ENCODE results near the gene DMRT3. TPM values are rescaled to one million over a fixed set of nuclear protein-coding genes. Genes with fewer than 3 reads are reported as not detected.

The DMRT3 gene, protein sequence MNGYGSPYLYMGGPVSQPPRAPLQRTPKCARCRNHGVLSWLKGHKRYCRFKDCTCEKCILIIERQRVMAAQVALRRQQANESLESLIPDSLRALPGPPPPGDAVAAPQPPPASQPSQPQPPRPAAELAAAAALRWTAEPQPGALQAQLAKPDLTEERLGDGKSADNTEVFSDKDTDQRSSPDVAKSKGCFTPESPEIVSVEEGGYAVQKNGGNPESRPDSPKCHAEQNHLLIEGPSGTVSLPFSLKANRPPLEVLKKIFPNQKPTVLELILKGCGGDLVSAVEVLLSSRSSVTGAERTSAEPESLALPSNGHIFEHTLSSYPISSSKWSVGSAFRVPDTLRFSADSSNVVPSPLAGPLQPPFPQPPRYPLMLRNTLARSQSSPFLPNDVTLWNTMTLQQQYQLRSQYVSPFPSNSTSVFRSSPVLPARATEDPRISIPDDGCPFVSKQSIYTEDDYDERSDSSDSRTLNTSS
- not detected for polyA plus RNA-seq (2013, experiment 1 of 2)
- not detected for polyA plus RNA-seq (2013, experiment 2 of 2)

DNA sequence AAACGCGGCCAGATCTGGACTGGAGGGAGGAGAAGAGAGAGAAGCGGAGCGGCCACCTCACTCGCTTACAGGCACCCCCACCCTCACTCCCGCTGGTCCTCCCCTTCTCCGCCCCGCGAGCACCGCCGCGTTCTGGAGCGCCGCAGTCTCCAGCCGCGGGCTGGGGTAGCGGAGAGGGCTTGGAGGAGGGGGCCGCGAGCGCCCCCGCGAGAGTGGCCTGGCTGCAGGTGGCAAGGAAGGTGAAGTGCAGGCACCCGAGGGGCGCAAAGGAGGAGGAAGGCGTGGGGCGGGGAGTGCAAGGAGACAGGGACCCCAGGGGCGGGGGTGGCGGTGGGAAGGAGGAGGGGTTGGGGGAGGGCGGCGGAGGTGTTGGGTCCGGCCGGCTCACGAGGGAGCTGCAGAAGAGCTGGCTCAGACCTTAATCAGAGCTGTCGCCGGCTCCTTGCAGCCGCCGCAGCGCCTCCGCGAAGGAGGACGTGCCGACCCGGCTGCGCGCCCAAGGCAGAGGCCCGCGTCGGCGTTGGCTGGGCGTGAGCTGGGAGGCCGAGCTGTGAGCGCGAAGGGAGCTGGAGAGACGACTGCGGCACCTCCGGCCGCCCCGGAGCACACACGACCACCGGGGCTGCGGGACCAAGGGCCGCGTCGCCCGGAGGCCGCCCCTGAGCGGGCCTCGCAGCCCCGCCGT is at the start of gene DMRT3:
TSS of gene DMRT3 (plus strand) at position 398 of the 685 bp plus-strand sequence. CDS start 347 bp downstream, outside the sequence.
- H2BK12ac ChIP-seq (ENCODE audit: low read length in 2 of 2): no peak within 1 kb of the TSS
- no peaks in the 10 kb centered on the region for H3K9me3 ChIP-seq (ENCODE audit: control insufficient read depth, low read length)
- peak within 1 kb of the TSS; percentile 16 for H3K4me2 ChIP-seq (ENCODE audit: low read length, poor library complexity, severe bottlenecking)
- no peak within 1 kb of the TSS for H3K4ac ChIP-seq (ENCODE audit: low read depth in 1 of 2, low read length in 2 of 2)
- no peaks in the 10 kb centered on the region for H3K79me1 ChIP-seq (replicated peaks; ENCODE audit: low read length, poor library complexity, severe bottlenecking)
- peak within 1 kb of the TSS in 1 of 2 experiments; percentile 69 for H3K4me3 ChIP-seq (ENCODE audit: insufficient read depth in 1 of 2, low read depth in 1 of 2, low read length in 2 of 2)
- no peak within 1 kb of the TSS for H3K27ac ChIP-seq (ENCODE audit: low read length, poor library complexity, severe bottlenecking)
- H3K36me3 ChIP-seq (ENCODE audit: control insufficient read depth in 1 of 2, insufficient read depth in 2 of 2, low read depth in 1 of 2, low read length in 2 of 2): no peaks in the 10 kb centered on the region
- H2BK120ac ChIP-seq (ENCODE audit: low read depth, low read length): no peak within 1 kb of the TSS
- DNase-seq: no peak
- H4K8ac ChIP-seq (ENCODE audit: low read length): no peak within 1 kb of the TSS
- peaks cover 86 to 92% of the 10 kb centered on the region in 2 experiments for H3K27me3 ChIP-seq (ENCODE audit: control insufficient read depth in 1 of 2, insufficient read depth in 1 of 2, low read length in 2 of 2)
- no peak within 1 kb of the TSS for H2AFZ ChIP-seq (ENCODE audit: low read depth, low read length)
- no peak within 1 kb of the TSS for H2AK5ac ChIP-seq (ENCODE audit: low read length, severe bottlenecking)
- H2BK5ac ChIP-seq (ENCODE audit: low read depth, low read length, poor library complexity, severe bottlenecking): no peak within 1 kb of the TSS
- H3K9ac ChIP-seq (ENCODE audit: low read length): peak within 1 kb of the TSS; percentile 38
- H3K23ac ChIP-seq (ENCODE audit: low read length in 2 of 2): no peak within 1 kb of the TSS
- H2BK15ac ChIP-seq (ENCODE audit: low read depth, poor library complexity, severe bottlenecking): no peak within 1 kb of the TSS
- H3K4me1 ChIP-seq (ENCODE audit: control insufficient read depth, insufficient read depth, low read depth, low read length): peaks cover 22% of the 10 kb centered on the region
- WGBS: under 1% methylated on average over 25 of the region's 70 CpGs
- no peak within 1 kb of the TSS for H3K14ac ChIP-seq (ENCODE audit: low read length in 2 of 2)
- H3K18ac ChIP-seq (ENCODE audit: low read depth in 1 of 2, low read length in 2 of 2): no peak within 1 kb of the TSS
- no peak within 1 kb of the TSS for H4K91ac ChIP-seq (ENCODE audit: low read length)

DNA sequence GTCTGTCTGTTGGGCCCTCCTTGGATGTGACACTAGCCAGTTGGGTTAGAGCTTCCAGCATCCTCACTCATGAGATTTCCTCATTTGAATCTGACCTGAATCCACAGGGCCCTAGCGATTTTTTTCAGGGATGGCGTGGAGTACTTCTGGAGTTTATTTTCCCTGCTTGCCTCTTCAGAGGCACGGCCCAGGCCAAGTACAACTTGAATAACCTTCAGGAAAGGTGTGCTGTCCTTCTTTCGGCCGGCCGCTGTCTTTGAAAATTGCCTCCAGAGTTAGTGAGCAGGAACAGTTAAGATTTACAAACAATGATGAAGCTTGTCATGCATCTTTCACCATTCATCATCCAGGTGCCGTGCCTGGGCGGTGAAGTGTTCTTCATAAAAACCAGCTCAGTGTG is 49.5 kb upstream of the DMRT3 start:
- no peak overlapping the region for H4K8ac ChIP-seq (ENCODE audit: low read length)
- no peaks in the 10 kb centered on the region for H3K36me3 ChIP-seq (ENCODE audit: control insufficient read depth in 1 of 2, insufficient read depth in 2 of 2, low read depth in 1 of 2, low read length in 2 of 2)
- H3K4me2 ChIP-seq (ENCODE audit: low read length, poor library complexity, severe bottlenecking): no peak overlapping the region
- DNase-seq: no peak
- H3K9me3 ChIP-seq (ENCODE audit: control insufficient read depth, low read length): no peaks in the 10 kb centered on the region
- no peak overlapping the region for H3K23ac ChIP-seq (ENCODE audit: low read length in 2 of 2)
- no peak overlapping the region for H3K14ac ChIP-seq (ENCODE audit: low read length in 2 of 2)
- H4K91ac ChIP-seq (ENCODE audit: low read length): no peak overlapping the region
- H2BK12ac ChIP-seq (ENCODE audit: low read length in 2 of 2): no peak overlapping the region
- no peak overlapping the region for H3K27ac ChIP-seq (ENCODE audit: low read length, poor library complexity, severe bottlenecking)
- H2BK120ac ChIP-seq (ENCODE audit: low read depth, low read length): no peak overlapping the region
- no peak overlapping the region for H2BK5ac ChIP-seq (ENCODE audit: low read depth, low read length, poor library complexity, severe bottlenecking)
- peaks cover 0 to 27% of the 10 kb centered on the region in 2 experiments for H3K27me3 ChIP-seq (ENCODE audit: control insufficient read depth in 1 of 2, insufficient read depth in 1 of 2, low read length in 2 of 2)
- no peak overlapping the region for H2AK5ac ChIP-seq (ENCODE audit: low read length, severe bottlenecking)
- no peak overlapping the region for H3K18ac ChIP-seq (ENCODE audit: low read depth in 1 of 2, low read length in 2 of 2)
- H3K9ac ChIP-seq (ENCODE audit: low read length): no peak overlapping the region
- WGBS: 87% methylated on average over 8 of the region's 8 CpGs
- H3K4me1 ChIP-seq (ENCODE audit: control insufficient read depth, insufficient read depth, low read depth, low read length): no peaks in the 10 kb centered on the region
- H2BK15ac ChIP-seq (ENCODE audit: low read depth, poor library complexity, severe bottlenecking): no peak overlapping the region
- no peak overlapping the region for H3K4me3 ChIP-seq (ENCODE audit: insufficient read depth in 1 of 2, low read depth in 1 of 2, low read length in 2 of 2)
- no peaks in the 10 kb centered on the region for H3K79me1 ChIP-seq (replicated peaks; ENCODE audit: low read length, poor library complexity, severe bottlenecking)
- H2AFZ ChIP-seq (ENCODE audit: low read depth, low read length): no peak overlapping the region
- no peak overlapping the region for H3K4ac ChIP-seq (ENCODE audit: low read depth in 1 of 2, low read length in 2 of 2)

DNA sequence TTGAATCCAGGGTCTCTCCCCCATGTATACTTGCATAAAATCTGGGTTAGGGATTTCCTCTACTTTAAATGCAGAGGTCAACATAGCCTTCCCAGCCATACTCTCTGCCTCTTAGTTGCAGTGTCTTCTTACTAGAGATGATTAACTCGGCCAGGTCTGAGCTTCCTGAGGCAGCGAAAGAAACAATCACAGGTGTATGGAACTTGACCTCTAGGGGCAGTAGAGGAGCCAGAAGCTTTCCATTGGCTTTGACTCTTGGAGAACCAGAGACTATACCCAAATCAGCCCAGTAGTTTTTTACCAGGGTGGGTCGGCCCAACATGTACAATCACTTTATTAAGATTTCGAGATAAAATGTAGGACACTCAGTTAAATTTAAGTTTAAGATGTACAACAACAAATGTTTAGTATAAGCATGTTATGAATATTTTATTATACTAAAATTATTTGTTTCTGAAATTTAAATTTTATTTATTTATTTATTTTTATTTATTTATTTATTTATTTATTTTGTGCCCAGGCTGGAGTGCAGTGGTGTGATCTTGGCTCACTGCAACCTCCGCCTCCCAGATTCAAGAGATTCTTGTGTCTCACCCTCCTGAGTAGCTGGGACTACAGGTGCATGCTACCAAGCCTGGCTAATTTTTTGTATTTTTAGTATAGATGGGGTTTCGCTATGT is 48.0 kb upstream of the DMRT3 start:
- H2BK15ac ChIP-seq (ENCODE audit: low read depth, poor library complexity, severe bottlenecking): no peak overlapping the region
- H3K4me1 ChIP-seq (ENCODE audit: control insufficient read depth, insufficient read depth, low read depth, low read length): no peaks in the 10 kb centered on the region
- H2BK12ac ChIP-seq (ENCODE audit: low read length in 2 of 2): no peak overlapping the region
- H4K91ac ChIP-seq (ENCODE audit: low read length): no peak overlapping the region
- WGBS: 66% methylated on average over 4 of the region's 6 CpGs
- H3K4me2 ChIP-seq (ENCODE audit: low read length, poor library complexity, severe bottlenecking): no peak overlapping the region
- H2BK5ac ChIP-seq (ENCODE audit: low read depth, low read length, poor library complexity, severe bottlenecking): no peak overlapping the region
- no peak overlapping the region for H4K8ac ChIP-seq (ENCODE audit: low read length)
- no peak overlapping the region for H3K18ac ChIP-seq (ENCODE audit: low read depth in 1 of 2, low read length in 2 of 2)
- no peak for DNase-seq
- H3K36me3 ChIP-seq (ENCODE audit: control insufficient read depth in 1 of 2, insufficient read depth in 2 of 2, low read depth in 1 of 2, low read length in 2 of 2): no peaks in the 10 kb centered on the region
- peaks cover 0 to 18% of the 10 kb centered on the region in 2 experiments for H3K27me3 ChIP-seq (ENCODE audit: control insufficient read depth in 1 of 2, insufficient read depth in 1 of 2, low read length in 2 of 2)
- no peaks in the 10 kb centered on the region for H3K79me1 ChIP-seq (replicated peaks; ENCODE audit: low read length, poor library complexity, severe bottlenecking)
- no peak overlapping the region for H3K4me3 ChIP-seq (ENCODE audit: insufficient read depth in 1 of 2, low read depth in 1 of 2, low read length in 2 of 2)
- H3K14ac ChIP-seq (ENCODE audit: low read length in 2 of 2): no peak overlapping the region
- H2AFZ ChIP-seq (ENCODE audit: low read depth, low read length): no peak overlapping the region
- H3K9ac ChIP-seq (ENCODE audit: low read length): no peak overlapping the region
- H3K23ac ChIP-seq (ENCODE audit: low read length in 2 of 2): no peak overlapping the region
- H2BK120ac ChIP-seq (ENCODE audit: low read depth, low read length): no peak overlapping the region
- no peak overlapping the region for H3K27ac ChIP-seq (ENCODE audit: low read length, poor library complexity, severe bottlenecking)
- no peak overlapping the region for H3K4ac ChIP-seq (ENCODE audit: low read depth in 1 of 2, low read length in 2 of 2)
- H3K9me3 ChIP-seq (ENCODE audit: control insufficient read depth, low read length): no peaks in the 10 kb centered on the region
- H2AK5ac ChIP-seq (ENCODE audit: low read length, severe bottlenecking): no peak overlapping the region

DNA sequence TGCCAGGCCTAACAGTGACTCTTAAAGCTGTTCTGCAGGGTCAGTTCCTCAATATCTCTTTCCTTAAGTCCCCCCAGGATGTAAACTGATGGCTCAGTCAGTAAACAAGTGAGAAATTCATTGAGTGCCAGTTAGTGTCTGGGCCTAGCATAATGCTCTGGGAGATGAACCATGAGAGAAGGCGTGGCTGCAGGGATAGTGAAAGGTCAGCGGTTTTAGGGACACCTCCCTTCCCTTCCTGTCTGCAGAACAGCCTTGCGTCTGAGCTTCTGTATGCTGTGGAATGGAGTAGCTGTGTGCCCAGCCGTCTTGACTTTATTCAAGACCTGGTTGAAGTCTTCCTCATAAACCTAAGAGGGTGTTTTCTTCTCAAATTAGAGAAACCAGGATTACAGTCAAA is 46.7 kb upstream of the DMRT3 start:
- H3K79me1 ChIP-seq (replicated peaks; ENCODE audit: low read length, poor library complexity, severe bottlenecking): no peaks in the 10 kb centered on the region
- no peak overlapping the region for H4K91ac ChIP-seq (ENCODE audit: low read length)
- WGBS: 67% methylated on average over 3 of the region's 4 CpGs

More for the DNA sequence above, 46.7 kb upstream of the DMRT3 start:
- no peak overlapping the region for H3K4ac ChIP-seq (ENCODE audit: low read depth in 1 of 2, low read length in 2 of 2)
- no peak overlapping the region for H3K4me2 ChIP-seq (ENCODE audit: low read length, poor library complexity, severe bottlenecking)
- H3K36me3 ChIP-seq (ENCODE audit: control insufficient read depth in 1 of 2, insufficient read depth in 2 of 2, low read depth in 1 of 2, low read length in 2 of 2): no peaks in the 10 kb centered on the region
- no peak overlapping the region for H2AFZ ChIP-seq (ENCODE audit: low read depth, low read length)
- no peak overlapping the region for H4K8ac ChIP-seq (ENCODE audit: low read length)
- H2BK15ac ChIP-seq (ENCODE audit: low read depth, poor library complexity, severe bottlenecking): no peak overlapping the region
- H3K14ac ChIP-seq (ENCODE audit: low read length in 2 of 2): no peak overlapping the region
- DNase-seq: no peak
- no peak overlapping the region for H2BK5ac ChIP-seq (ENCODE audit: low read depth, low read length, poor library complexity, severe bottlenecking)
- no peak overlapping the region for H3K9ac ChIP-seq (ENCODE audit: low read length)
- no peak overlapping the region for H3K27ac ChIP-seq (ENCODE audit: low read length, poor library complexity, severe bottlenecking)
- H3K9me3 ChIP-seq (ENCODE audit: control insufficient read depth, low read length): no peaks in the 10 kb centered on the region
- no peak overlapping the region for H3K4me3 ChIP-seq (ENCODE audit: insufficient read depth in 1 of 2, low read depth in 1 of 2, low read length in 2 of 2)
- no peak overlapping the region for H2BK12ac ChIP-seq (ENCODE audit: low read length in 2 of 2)
- no peak overlapping the region for H3K23ac ChIP-seq (ENCODE audit: low read length in 2 of 2)
- no peak overlapping the region for H3K18ac ChIP-seq (ENCODE audit: low read depth in 1 of 2, low read length in 2 of 2)
- H3K4me1 ChIP-seq (ENCODE audit: control insufficient read depth, insufficient read depth, low read depth, low read length): no peaks in the 10 kb centered on the region
- no peak overlapping the region for H2BK120ac ChIP-seq (ENCODE audit: low read depth, low read length)
- peaks cover 0 to 16% of the 10 kb centered on the region in 2 experiments for H3K27me3 ChIP-seq (ENCODE audit: control insufficient read depth in 1 of 2, insufficient read depth in 1 of 2, low read length in 2 of 2)
- no peak overlapping the region for H2AK5ac ChIP-seq (ENCODE audit: low read length, severe bottlenecking)

All from mesenchymal stem cell (in vitro differentiated cells and primary cell).